GM23338 (cell line): Measurements from ENCODE around the gene RNF213. TPM values are rescaled to one million over a fixed set of nuclear protein-coding genes. Genes with fewer than 3 reads are reported as not detected.

Experiments used
- ATAC-seq: fragments of 200-7000 bp; cut with Tn5 transposase; 3 replicates; pipeline ENCODE4 v1.9.1; 2020
- DNase-seq: peaks from one replicate; pipeline ENCODE4 v3.0.0-alpha.2; 2015; ENCODE audit warnings: low spot score
- H2AFZ ChIP-seq: fragments of 200-600 bp; sonication (generic); 2 replicates; pipeline ENCODE4 v1.8.0; 2016; ENCODE audit warnings: antibody characterized with exemption, mild to moderate bottlenecking, moderate library complexity
- H3F3A ChIP-seq: fragments of 200-600 bp; sonication (generic); replicated peaks from 2 replicates; pipeline ENCODE4 v1.8.0; 2017; ENCODE audit warnings: antibody characterized with exemption, mixed run types, low read depth
- H3K27ac ChIP-seq: fragments of 200-600 bp; sonication (generic); 2 replicates; pipeline ENCODE4 v1.6.1; 2016; ENCODE audit warnings: low read depth
- H3K27me3 ChIP-seq: fragments of 200-600 bp; sonication (generic); 2 replicates; pipeline ENCODE4 v1.8.0; 2016; ENCODE audit warnings: mild to moderate bottlenecking, mixed run types, moderate library complexity; ENCODE audit not compliant: insufficient read depth
- H3K36me3 ChIP-seq: fragments of 200-600 bp; sonication (generic); 2 replicates; pipeline ENCODE4 v1.8.0; 2016; ENCODE audit warnings: mild to moderate bottlenecking; ENCODE audit not compliant: insufficient read depth
- H3K4me1 ChIP-seq: fragments of 200-600 bp; sonication (generic); 2 replicates; pipeline ENCODE4 v1.8.0; 2016; ENCODE audit warnings: mild to moderate bottlenecking, moderate library complexity; ENCODE audit not compliant: insufficient read depth
- H3K4me2 ChIP-seq: fragments of 200-600 bp; sonication (generic); 2 replicates; pipeline ENCODE4 v1.7.1; 2017; ENCODE audit warnings: mixed run types
- H3K4me3 ChIP-seq: fragments of 200-600 bp; sonication (generic); 2 replicates; pipeline ENCODE4 v1.6.1; 2016; ENCODE audit warnings: mixed run types
- H3K79me2 ChIP-seq: fragments of 200-600 bp; sonication (generic); replicated peaks from 2 replicates; pipeline ENCODE4 v1.8.0; 2017; ENCODE audit warnings: mild to moderate bottlenecking; ENCODE audit not compliant: insufficient read depth
- H3K9me2 ChIP-seq: fragments of 200-600 bp; sonication (generic); 2 replicates; pipeline ENCODE4 v1.8.0; 2017; ENCODE audit not compliant: insufficient read depth
- H4K20me1 ChIP-seq: fragments of 200-600 bp; sonication (generic); replicated peaks from 2 replicates; pipeline ENCODE4 v1.8.0; 2017; ENCODE audit warnings: mild to moderate bottlenecking; ENCODE audit not compliant: insufficient read depth
- H3K27ac Mint-ChIP-seq: 2 replicates; pipeline ENCODE4 v1.8.0; 2020; ENCODE audit warnings: inconsistent platforms, mild to moderate bottlenecking, moderate library complexity, mixed read lengths
- H3K27me3 Mint-ChIP-seq: 3 replicates; pipeline ENCODE4 v1.8.0; 2022; ENCODE audit warnings: low read depth, mild to moderate bottlenecking, moderate library complexity, mixed read lengths, inconsistent platforms; ENCODE audit not compliant: insufficient read depth, poor library complexity
- H3K36me3 Mint-ChIP-seq: 3 replicates; pipeline ENCODE4 v1.8.0; 2021; ENCODE audit warnings: low read depth, mild to moderate bottlenecking, inconsistent platforms, moderate library complexity, mixed read lengths
- H3K4me1 Mint-ChIP-seq: 3 replicates; pipeline ENCODE4 v1.8.0; 2020; ENCODE audit warnings: mild to moderate bottlenecking, inconsistent platforms, mixed read lengths
- H3K4me3 Mint-ChIP-seq: 3 replicates; pipeline ENCODE4 v1.8.0; 2021; ENCODE audit warnings: moderate library complexity, mild to moderate bottlenecking, inconsistent platforms, mixed read lengths
- H3K9me3 Mint-ChIP-seq: 3 replicates; pipeline ENCODE4 v1.8.0; 2020; ENCODE audit warnings: moderate library complexity, mild to moderate bottlenecking, inconsistent platforms, mixed read lengths
- CREB1 ChIP-seq: fragments of 250-450 bp; sonication (Bioruptor Pico); IDR thresholded peaks from 2 replicates; pipeline ENCODE4 v1.5.0; 2020; ENCODE audit warnings: low read depth, mild to moderate bottlenecking, moderate library complexity
- CTCF ChIP-seq, 2 experiments: fragments of 200-600 bp in 1 of 2; sonication (generic) in 1 of 2; conservative IDR thresholded peaks; 2 replicates each; pipeline versions ENCODE4 v1.5.1 to v1.6.1; 2016 to 2017; ENCODE audit warnings: antibody characterized with exemption in 2 of 2, low read depth in 2 of 2, mild to moderate bottlenecking in 2 of 2, moderate library complexity in 1 of 2
- ETS1 ChIP-seq: IDR thresholded peaks from 2 replicates; pipeline ENCODE4 v1.6.1; 2016; ENCODE audit warnings: antibody characterized with exemption
- EZH2 ChIP-seq: fragments of 200-600 bp; sonication (generic); IDR thresholded peaks from one replicate; pipeline ENCODE4 v1.8.0; 2017; ENCODE audit warnings: antibody characterized with exemption, mild to moderate bottlenecking, low read depth; ENCODE audit not compliant: unreplicated experiment
- EZH2phosphoT487 ChIP-seq: fragments of 200-600 bp; sonication (generic); IDR thresholded peaks from one replicate; pipeline ENCODE4 v1.8.1; 2018; ENCODE audit warnings: antibody characterized with exemption; ENCODE audit not compliant: unreplicated experiment
- JUNB ChIP-seq: IDR thresholded peaks from one replicate; pipeline ENCODE4 v1.6.1; 2016; ENCODE audit warnings: antibody characterized with exemption; ENCODE audit not compliant: unreplicated experiment
- NANOG ChIP-seq: IDR thresholded peaks from 2 replicates; pipeline ENCODE4 v1.6.1; 2016; ENCODE audit warnings: antibody characterized with exemption, borderline replicate concordance
- REST ChIP-seq: IDR thresholded peaks from one replicate; pipeline ENCODE4 v1.6.1; 2018; ENCODE audit warnings: antibody characterized with exemption; ENCODE audit not compliant: unreplicated experiment
- STAT1 ChIP-seq: IDR thresholded peaks from one replicate; pipeline ENCODE4 v1.6.1; 2016; ENCODE audit warnings: antibody characterized with exemption; ENCODE audit not compliant: unreplicated experiment
- ZNF114 ChIP-seq: fragments of 250-450 bp; sonication (Bioruptor Pico); IDR thresholded peaks from 2 replicates; pipeline ENCODE4 v1.5.0; 2020; ENCODE audit warnings: mild to moderate bottlenecking, moderate library complexity
- ZNF331 ChIP-seq: fragments of 250-450 bp; sonication (Bioruptor Pico); IDR thresholded peaks from 2 replicates; pipeline ENCODE4 v1.5.0; 2020; ENCODE audit warnings: low read depth, mild to moderate bottlenecking, moderate library complexity
- polyA plus RNA-seq: library from polyadenylated mRNA; unstranded; fragments of >200 nt; fragmentation: Nextera tagmentation; extraction: Ambion mirVana; gene quantifications from 2 replicates; pipeline ENCODE4 v1.2.1, GENCODE V29; 2016
- total RNA-seq: library from RNA; depleted of rRNA; stranded (reverse); fragments of >200 nt; shearing (Covaris generic); gene quantifications from 2 replicates; pipeline ENCODE4 v1.2.3, GENCODE V29; 2014

Gene RNF213
- total and polyA plus RNA-seq, 2 experiments from 2014 or later = 21.2 to 67.2 TPM

- TF ChIP-seq EZH2phosphoT487 (no peak), ETS1 (no peak), JUNB (no peak), STAT1 (no peak), ZNF114 (CRISPR knock-in tag) (no peak)
- no peak for DNase-seq
Observed at GRCh38 chr17:80358131-80358530, 97.5 kb downstream of the RNF213 start.

GRCh38 chr17:80358861-80359260 lies 98.2 kb downstream of the RNF213 start:
- no peak for DNase-seq
- no peak overlapping the region for H3K4me2 ChIP-seq
- Mint-ChIP-seq H3K36me3 (peaks cover 69% of the 10 kb centered on the region), H3K9me3 (peaks cover 4% of the 10 kb centered on the region; the same call in 1 of the 3 replicates), H3K4me3 (no peak overlapping the region), H3K27me3 (peaks cover 15% of the 10 kb centered on the region), H3K4me1 (no peaks in the 10 kb centered on the region), H3K27ac (no peak overlapping the region)
- no peaks in the 10 kb centered on the region for H3K27me3 ChIP-seq
- no peak overlapping the region for H3K4me3 ChIP-seq
- H4K20me1 ChIP-seq = no peaks in the 10 kb centered on the region
- H3K79me2 ChIP-seq = no peaks in the 10 kb centered on the region
- ATAC-seq = no peak
- no peaks in the 10 kb centered on the region for H3K4me1 ChIP-seq
- peaks cover 17% of the 10 kb centered on the region for H3K36me3 ChIP-seq
- no peak overlapping the region for H2AFZ ChIP-seq
- H3K27ac ChIP-seq = no peak overlapping the region
- no peaks in the 10 kb centered on the region for H3K9me2 ChIP-seq
- no peaks in the 10 kb centered on the region for H3F3A ChIP-seq
- TF ChIP-seq EZH2phosphoT487 (no peak), CTCF (conservative IDR thresholded peaks at IDR 0.05; ENCODE audit: low read depth in 2 of 2) (no peak), EZH2 (no peak), REST (no peak), ZNF331 (CRISPR knock-in tag) (no peak), NANOG (no peak), STAT1 (no peak), CREB1 (CRISPR knock-in tag) (no peak), ZNF114 (CRISPR knock-in tag) (no peak)

More at GRCh38 chr17:80358131-80358530, 97.5 kb downstream of the RNF213 start:
- no peaks in the 10 kb centered on the region for H3K27me3 ChIP-seq
- H3K4me2 ChIP-seq = no peak overlapping the region
- H3K27me3 Mint-ChIP-seq = peaks cover 15% of the 10 kb centered on the region
- no peak for ATAC-seq
- no peak overlapping the region for H3K4me3 Mint-ChIP-seq
- H3K4me3 ChIP-seq = no peak overlapping the region
- no peak overlapping the region for H3K27ac Mint-ChIP-seq
- no peaks in the 10 kb centered on the region for H3K9me2 ChIP-seq
- peaks cover 12% of the 10 kb centered on the region for H3K36me3 ChIP-seq
- no peaks in the 10 kb centered on the region for H3K4me1 Mint-ChIP-seq
- no peak overlapping the region for H2AFZ ChIP-seq
- no peak overlapping the region for H3K27ac ChIP-seq
- H4K20me1 ChIP-seq = no peaks in the 10 kb centered on the region
- no peaks in the 10 kb centered on the region for H3F3A ChIP-seq
- H3K4me1 ChIP-seq = no peaks in the 10 kb centered on the region
- peaks cover 66% of the 10 kb centered on the region for H3K36me3 Mint-ChIP-seq
- no peaks in the 10 kb centered on the region for H3K79me2 ChIP-seq
- H3K9me3 Mint-ChIP-seq = peaks cover 4% of the 10 kb centered on the region; the same call in 1 of the 3 replicates
